Stomach (tissue), 9 donors: Measurements from ENCODE around the gene PFKP. TPM values are rescaled to one million over a fixed set of nuclear protein-coding genes. Genes with fewer than 3 reads are reported as not detected.

Experiments
- DNase-seq, 2 donors: peaks; one replicate each; pipeline versions ENCODE4 v3.0.0 to v3.0.0-alpha.2; 2013 to 2019
- H3K27ac ChIP-seq, 5 donors: fragments of 200-600 bp in 4 of 5; sonication (generic) in 4 of 5; one replicate each; pipeline ENCODE4 v1.5.1; 2013 to 2019; ENCODE audit warnings: mild to moderate bottlenecking in 1 of 5, moderate library complexity in 1 of 5
- H3K27me3 ChIP-seq, 3 donors: fragments of 200-600 bp; sonication (generic); one replicate each; pipeline ENCODE4 v1.5.1; 2017 to 2019; ENCODE audit warnings: mixed run types in 1 of 3
- H3K36me3 ChIP-seq, 4 donors: fragments of 200-600 bp; sonication (generic); 1 replicate in 3 of 4; 2 replicates in 1 of 4; pipeline ENCODE4 v1.5.1; 2016 to 2019
- H3K4me1 ChIP-seq, 4 donors: fragments of 200-600 bp; sonication (generic); one replicate each; pipeline ENCODE4 v1.5.1; 2016 to 2019
- H3K4me3 ChIP-seq, 4 donors: fragments of 200-600 bp; sonication (generic) in 3 of 4; one replicate each; pipeline ENCODE4 v1.5.1; 2016 to 2019; ENCODE audit warnings: mild to moderate bottlenecking in 1 of 4
- H3K9me3 ChIP-seq, 4 donors: fragments of 200-600 bp; sonication (generic); one replicate each; pipeline ENCODE4 v1.5.1; 2016 to 2019
- EP300 ChIP-seq: sonication (generic); formaldehyde crosslinking; IDR thresholded peaks from one replicate; pipeline ENCODE4 v1.6.1; 2017; ENCODE audit warnings: antibody characterized with exemption
- POLR2A ChIP-seq, 4 donors: fragments of 450-650 bp; IDR thresholded peaks; one replicate each; pipeline ENCODE4 v1.6.1; 2016; ENCODE audit warnings: antibody characterized with exemption in 4 of 4, control low read depth in 2 of 4, mild to moderate bottlenecking in 1 of 4, moderate library complexity in 1 of 4
- POLR2AphosphoS5 ChIP-seq, 3 donors: sonication (generic); formaldehyde crosslinking; IDR thresholded peaks; one replicate each; pipeline ENCODE4 v1.6.1; 2016; ENCODE audit warnings: antibody characterized with exemption in 3 of 3
- WGBS, 5 donors: extraction: QIAGEN DNeasy Blood & Tissue Kit in 3 of 5; methylation state at CpG; one replicate each; pipeline versions ENCODE4 v1.1.5 to v1.1.7; 2013 to 2018; 5-methylcytosine and 5-hydroxymethylcytosine counted together
- intact Hi-C: fragments of 100-400 bp; cut with DNase I; formaldehyde crosslinking; loops from one replicate; pipeline ENCODE4 v1.15.1; 2023; ENCODE audit warnings: low total_unique reads
- polyA plus RNA-seq, 3 donors: library from polyadenylated mRNA; stranded (reverse); fragments of 200-250 nt; gene quantifications; one replicate each; pipeline ENCODE4 v1.2.3, GENCODE V29; 2013
- total RNA-seq, 5 donors: library from RNA; depleted of rRNA; stranded (reverse); fragments of >200 nt; gene quantifications; one replicate each; pipeline versions ENCODE4 v1.1.0 to v1.2.3, GENCODE V29; 2014 to 2016
- TF ChIP-seq, protein P1 (sequence below), 7 experiments: fragments of 450-650 bp in 4 of 7; fragments of 200-600 bp in 3 of 7; sonication (generic) in 3 of 7; IDR thresholded peaks; one replicate each; pipeline ENCODE4 v1.5.1; 2016 to 2019; ENCODE audit warnings: antibody characterized with exemption in 7 of 7, control low read depth in 2 of 7, mild to moderate bottlenecking in 1 of 7
- donor health status: healthy with polysubstance abuse.
- donor health status: Bipolar disorder and iron deficiency.
- donor health status: healthy.

Gene PFKP
- total and polyA plus RNA-seq, 8 donors, result 11.2 to 155 (median 29.4) TPM

DNA sequence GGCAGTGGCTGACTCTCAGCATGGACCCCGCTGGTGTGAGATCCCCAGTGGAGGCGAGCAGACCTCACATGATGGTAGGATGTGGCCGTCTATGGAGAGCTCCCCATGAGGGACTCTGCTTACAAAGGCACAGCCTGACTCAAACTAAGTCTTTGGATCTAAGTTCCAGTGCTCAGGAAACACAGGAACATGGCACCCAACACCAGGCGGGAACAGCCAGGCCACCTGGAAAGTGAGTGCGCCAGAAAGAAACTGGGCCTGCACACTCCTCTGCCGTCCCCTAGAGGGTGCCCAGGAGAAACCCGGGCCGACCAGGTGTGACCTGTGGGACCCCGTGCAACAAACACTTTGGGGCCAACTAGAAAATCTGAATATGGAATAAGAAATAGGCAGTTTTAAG is 95.2 kb downstream of the PFKP start:
- intact Hi-C loops, result no loop called here
- Histone ChIP-seq H3K27ac (no peak overlapping the region), H3K27me3 (no peaks in the 10 kb centered on the region), H3K4me3 (no peak overlapping the region), H3K4me1 (no peaks in the 10 kb centered on the region), H3K36me3 (peaks cover 84 to 100% (median 100%) of the 10 kb centered on the region in 4 donors), H3K9me3 (no peaks in the 10 kb centered on the region)
- no peak for TF ChIP-seq EP300
- TF ChIP-seq POLR2AphosphoS5 (IDR thresholded peaks at IDR 0.05), result no peak
- TF ChIP-seq, protein P1, sequence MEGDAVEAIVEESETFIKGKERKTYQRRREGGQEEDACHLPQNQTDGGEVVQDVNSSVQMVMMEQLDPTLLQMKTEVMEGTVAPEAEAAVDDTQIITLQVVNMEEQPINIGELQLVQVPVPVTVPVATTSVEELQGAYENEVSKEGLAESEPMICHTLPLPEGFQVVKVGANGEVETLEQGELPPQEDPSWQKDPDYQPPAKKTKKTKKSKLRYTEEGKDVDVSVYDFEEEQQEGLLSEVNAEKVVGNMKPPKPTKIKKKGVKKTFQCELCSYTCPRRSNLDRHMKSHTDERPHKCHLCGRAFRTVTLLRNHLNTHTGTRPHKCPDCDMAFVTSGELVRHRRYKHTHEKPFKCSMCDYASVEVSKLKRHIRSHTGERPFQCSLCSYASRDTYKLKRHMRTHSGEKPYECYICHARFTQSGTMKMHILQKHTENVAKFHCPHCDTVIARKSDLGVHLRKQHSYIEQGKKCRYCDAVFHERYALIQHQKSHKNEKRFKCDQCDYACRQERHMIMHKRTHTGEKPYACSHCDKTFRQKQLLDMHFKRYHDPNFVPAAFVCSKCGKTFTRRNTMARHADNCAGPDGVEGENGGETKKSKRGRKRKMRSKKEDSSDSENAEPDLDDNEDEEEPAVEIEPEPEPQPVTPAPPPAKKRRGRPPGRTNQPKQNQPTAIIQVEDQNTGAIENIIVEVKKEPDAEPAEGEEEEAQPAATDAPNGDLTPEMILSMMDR (IDR thresholded peaks at IDR 0.05), result no peak
- no peak for TF ChIP-seq POLR2A (IDR thresholded peaks at IDR 0.05)
- no peak for DNase-seq
- 87 to 96% (median 93%) methylated on average over 9 of the region's 9 CpGs for WGBS, 5 donors

DNA sequence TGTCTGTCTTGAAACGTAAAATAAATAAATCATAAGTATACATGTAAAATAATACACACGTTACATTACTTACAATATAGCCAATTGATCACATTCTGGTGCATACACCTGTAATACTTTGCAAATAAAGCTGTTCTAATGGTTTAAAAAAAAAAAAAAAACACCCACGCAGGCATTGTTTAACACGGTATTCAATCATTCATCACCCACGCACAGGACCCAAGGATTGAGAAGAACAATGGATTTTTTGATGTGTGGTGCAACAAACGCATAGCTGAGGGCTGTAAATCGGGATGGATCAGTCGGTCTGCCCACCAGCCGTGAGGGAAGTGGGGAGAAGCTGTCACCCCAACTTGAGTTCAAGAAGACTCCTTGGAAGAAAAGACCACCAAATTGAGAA is 96.5 kb downstream of the PFKP start:
- H3K27ac ChIP-seq, result no peak overlapping the region
- 78 to 85% (median 80%) methylated on average over 9 of the region's 9 CpGs for WGBS, 5 donors
- no peaks in the 10 kb centered on the region for H3K4me1 ChIP-seq
- TF ChIP-seq, protein P1 (IDR thresholded peaks at IDR 0.05), result no peak
- TF ChIP-seq POLR2AphosphoS5 (IDR thresholded peaks at IDR 0.05) (no peak), EP300 (no peak), POLR2A (IDR thresholded peaks at IDR 0.05) (no peak)
- no peaks in the 10 kb centered on the region for H3K9me3 ChIP-seq
- no peak overlapping the region for H3K4me3 ChIP-seq
- intact Hi-C loops, result no loop called here
- peaks cover 83 to 100% (median 100%) of the 10 kb centered on the region in 4 donors for H3K36me3 ChIP-seq
- no peaks in the 10 kb centered on the region for H3K27me3 ChIP-seq
- no peak for DNase-seq

DNA sequence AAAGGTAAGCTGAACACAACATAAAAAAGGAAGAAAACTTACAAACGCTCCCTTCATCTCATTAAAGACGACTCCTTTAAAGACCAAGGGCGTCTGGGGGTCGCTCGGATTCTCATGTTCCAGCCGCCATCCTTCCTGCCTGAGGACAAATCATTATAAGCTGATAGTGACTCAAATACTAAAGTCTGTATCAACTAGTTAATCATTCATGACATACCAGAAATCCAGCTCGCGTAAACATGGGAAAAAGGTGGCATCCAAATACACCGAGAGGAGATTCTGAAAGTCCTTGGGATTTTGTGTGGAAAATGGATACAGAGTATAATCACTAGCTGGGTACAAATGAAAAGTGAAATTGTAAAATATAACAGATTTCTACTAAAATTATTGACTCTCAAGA is 97.8 kb downstream of the PFKP start:
- TF ChIP-seq, protein P1 (IDR thresholded peaks at IDR 0.05), result no peak
- TF ChIP-seq POLR2AphosphoS5 (IDR thresholded peaks at IDR 0.05) (no peak), POLR2A (IDR thresholded peaks at IDR 0.05) (no peak), EP300 (no peak)
- peaks cover 83 to 100% (median 98%) of the 10 kb centered on the region in 4 donors for H3K36me3 ChIP-seq

DNA sequence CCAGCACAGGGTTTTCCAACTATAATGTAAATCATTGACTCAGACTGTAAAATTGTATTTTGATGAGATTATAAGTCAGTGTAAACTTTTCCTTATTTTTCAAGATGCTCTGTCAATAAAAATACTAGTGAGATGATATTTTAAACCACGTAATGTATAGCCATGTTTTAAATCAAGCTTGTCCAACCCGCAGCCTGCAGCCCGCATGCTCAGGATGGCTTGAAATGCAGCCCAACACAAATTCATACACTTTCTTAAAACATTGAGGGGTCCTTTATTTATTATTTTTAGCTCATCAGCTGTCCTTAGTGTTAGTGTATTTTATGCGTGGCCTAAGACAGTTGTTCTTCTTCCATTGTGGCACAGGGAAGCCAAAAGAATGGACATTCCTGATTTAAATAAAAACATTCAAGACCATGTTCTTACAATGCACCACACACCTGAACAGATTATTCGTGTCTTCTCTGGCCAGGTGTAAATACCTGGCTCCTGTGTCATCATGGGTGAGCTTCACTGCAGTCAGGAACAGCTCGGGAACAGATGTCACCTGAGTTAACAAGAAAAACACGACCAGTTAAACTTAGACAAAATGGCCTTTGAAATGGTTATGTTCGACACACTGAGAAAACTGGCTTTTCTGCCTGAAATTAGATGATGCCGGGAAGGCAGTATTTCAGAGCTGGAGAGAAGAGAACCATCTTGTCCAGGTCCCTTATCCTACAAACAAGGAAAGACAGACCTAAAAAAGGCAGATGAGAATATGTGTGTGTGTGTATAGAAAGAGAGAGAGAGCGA is 99.3 kb downstream of the PFKP start:
- TF ChIP-seq POLR2AphosphoS5 (IDR thresholded peaks at IDR 0.05), result no peak
- TF ChIP-seq POLR2A (IDR thresholded peaks at IDR 0.05), result no peak
- TF ChIP-seq EP300, result no peak
- TF ChIP-seq, protein P1 (IDR thresholded peaks at IDR 0.05), result no peak
- H3K27me3 ChIP-seq, result no peaks in the 10 kb centered on the region

More for the DNA sequence above, 97.8 kb downstream of the PFKP start:
- Histone ChIP-seq H3K27me3 (no peaks in the 10 kb centered on the region), H3K4me3 (no peak overlapping the region), H3K9me3 (no peaks in the 10 kb centered on the region), H3K4me1 (no peaks in the 10 kb centered on the region), H3K27ac (no peak overlapping the region)
- intact Hi-C loops, result no loop called here
- 88 to 94% (median 93%) methylated on average over 9 of the region's 9 CpGs for WGBS, 5 donors
- no peak for DNase-seq

More for the DNA sequence above, 99.3 kb downstream of the PFKP start:
- Histone ChIP-seq H3K36me3 (peaks cover 80 to 87% (median 83%) of the 10 kb centered on the region in 4 donors), H3K4me3 (no peak overlapping the region), H3K9me3 (no peaks in the 10 kb centered on the region), H3K4me1 (peaks cover 5 to 12% (median 10%) of the 10 kb centered on the region in 4 donors), H3K27ac (no peak overlapping the region)
- no peak for DNase-seq
- intact Hi-C loops, result no loop called here
- 87 to 95% (median 93%) methylated on average over 10 of the region's 10 CpGs for WGBS, 5 donors
